Uterus (tissue), 4 donors: ENCODE measurements around the gene MAP6D1. TPM values are rescaled to one million over a fixed set of nuclear protein-coding genes. Genes with fewer than 3 reads are reported as not detected.

ENCODE experiments used
- DNase-seq, 2 donors: peaks; one replicate each; pipeline ENCODE4 v3.0.0-alpha.2; 2019 to 2020
- H3K27ac ChIP-seq, 2 donors: fragments of 200-600 bp; sonication (generic); 1 replicate in 1 of 2; 2 replicates in 1 of 2; pipeline ENCODE4 v1.5.1; 2016 to 2018
- H3K27me3 ChIP-seq, 2 donors: fragments of 200-600 bp; sonication (generic); one replicate each; pipeline ENCODE4 v1.5.1; 2018 to 2019; ENCODE audit warnings: control low read depth in 1 of 2
- H3K36me3 ChIP-seq, 2 donors: fragments of 200-600 bp; sonication (generic); one replicate each; pipeline ENCODE4 v1.5.1; 2019; ENCODE audit warnings: control low read depth in 1 of 2
- H3K4me1 ChIP-seq, 2 donors: fragments of 200-600 bp; sonication (generic); one replicate each; pipeline ENCODE4 v1.5.1; 2018 to 2019; ENCODE audit warnings: control low read depth in 1 of 2
- H3K4me3 ChIP-seq, 2 donors: fragments of 200-600 bp; sonication (generic); 1 replicate in 1 of 2; 2 replicates in 1 of 2; pipeline ENCODE4 v1.5.1; 2018 to 2019; ENCODE audit warnings: mild to moderate bottlenecking in 1 of 2
- H3K9me3 ChIP-seq, 2 donors: fragments of 200-600 bp; sonication (generic); one replicate each; pipeline ENCODE4 v1.5.1; 2019; ENCODE audit warnings: control low read depth in 1 of 2
- POLR2A ChIP-seq, 2 donors: fragments of 450-650 bp; IDR thresholded peaks; one replicate each; pipeline ENCODE4 v1.6.1; 2016; ENCODE audit warnings: antibody characterized with exemption in 2 of 2, mild to moderate bottlenecking in 1 of 2, moderate library complexity in 1 of 2
- intact Hi-C: fragments of 100-400 bp; cut with DNase I; formaldehyde crosslinking; loops from one replicate; pipeline ENCODE4 v1.15.1; 2023; ENCODE audit warnings: low total_unique reads
- total RNA-seq, 4 donors: library from RNA; depleted of rRNA in 3 of 4; stranded (reverse); fragments of >200 nt in 3 of 4; gene quantifications; one replicate each; pipeline versions ENCODE4 v1.1.0 to v1.2.4, GENCODE V29; 2014 to 2023
- TF ChIP-seq, protein P1 (sequence below), 4 experiments: fragments of 200-600 bp in 2 of 4; fragments of 450-650 bp in 2 of 4; sonication (generic) in 2 of 4; IDR thresholded peaks; one replicate each; pipeline ENCODE4 v1.5.1; 2016 to 2019; ENCODE audit warnings: antibody characterized with exemption in 4 of 4, mild to moderate bottlenecking in 2 of 4, moderate library complexity in 1 of 4
- donor health status: DM: yes; HTN: yes; CAD: no.

Gene MAP6D1
- total RNA-seq, 4 donors from 2014 or later = 1.0 to 1.9 TPM; not detected in 2

DNA sequence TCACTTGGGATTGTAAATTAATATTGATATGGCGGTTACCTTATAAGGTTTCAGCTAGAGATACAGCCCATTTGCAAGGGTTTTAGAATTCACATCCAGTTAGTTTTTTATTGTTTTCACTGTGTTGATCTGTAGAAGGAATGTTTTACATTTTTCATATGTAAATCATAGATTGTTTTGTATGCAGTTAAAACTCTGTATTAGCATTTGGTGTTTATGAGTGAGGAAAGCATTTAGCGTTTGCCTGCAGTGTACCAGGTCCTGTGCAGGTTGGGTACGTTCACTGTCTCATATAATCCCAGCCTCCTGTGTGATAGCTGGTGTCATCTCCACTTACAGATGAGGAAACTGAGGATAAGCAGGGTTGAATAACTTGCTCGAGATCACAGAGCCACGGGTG lies 23.8 kb downstream of the MAP6D1 start:
- no peaks in the 10 kb centered on the region for H3K36me3 ChIP-seq
- TF ChIP-seq, protein P1, sequence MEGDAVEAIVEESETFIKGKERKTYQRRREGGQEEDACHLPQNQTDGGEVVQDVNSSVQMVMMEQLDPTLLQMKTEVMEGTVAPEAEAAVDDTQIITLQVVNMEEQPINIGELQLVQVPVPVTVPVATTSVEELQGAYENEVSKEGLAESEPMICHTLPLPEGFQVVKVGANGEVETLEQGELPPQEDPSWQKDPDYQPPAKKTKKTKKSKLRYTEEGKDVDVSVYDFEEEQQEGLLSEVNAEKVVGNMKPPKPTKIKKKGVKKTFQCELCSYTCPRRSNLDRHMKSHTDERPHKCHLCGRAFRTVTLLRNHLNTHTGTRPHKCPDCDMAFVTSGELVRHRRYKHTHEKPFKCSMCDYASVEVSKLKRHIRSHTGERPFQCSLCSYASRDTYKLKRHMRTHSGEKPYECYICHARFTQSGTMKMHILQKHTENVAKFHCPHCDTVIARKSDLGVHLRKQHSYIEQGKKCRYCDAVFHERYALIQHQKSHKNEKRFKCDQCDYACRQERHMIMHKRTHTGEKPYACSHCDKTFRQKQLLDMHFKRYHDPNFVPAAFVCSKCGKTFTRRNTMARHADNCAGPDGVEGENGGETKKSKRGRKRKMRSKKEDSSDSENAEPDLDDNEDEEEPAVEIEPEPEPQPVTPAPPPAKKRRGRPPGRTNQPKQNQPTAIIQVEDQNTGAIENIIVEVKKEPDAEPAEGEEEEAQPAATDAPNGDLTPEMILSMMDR (IDR thresholded peaks at IDR 0.05) = no peak
- TF ChIP-seq POLR2A (IDR thresholded peaks at IDR 0.05) = no peak
- no peaks in the 10 kb centered on the region for H3K9me3 ChIP-seq
- no peak overlapping the region for H3K27ac ChIP-seq
- no peaks in the 10 kb centered on the region for H3K27me3 ChIP-seq
- H3K4me3 ChIP-seq = no peak overlapping the region
- no peaks in the 10 kb centered on the region for H3K4me1 ChIP-seq
- intact Hi-C loops = no loop called here
- DNase-seq = no peak

- Histone ChIP-seq H3K36me3 (no peaks in the 10 kb centered on the region), H3K4me3 (no peak overlapping the region), H3K9me3 (no peaks in the 10 kb centered on the region), H3K27ac (no peak overlapping the region), H3K27me3 (no peaks in the 10 kb centered on the region), H3K4me1 (no peaks in the 10 kb centered on the region)
- no peak for TF ChIP-seq POLR2A (IDR thresholded peaks at IDR 0.05)
- TF ChIP-seq, protein P1 (IDR thresholded peaks at IDR 0.05) = no peak
- no peak for DNase-seq
- intact Hi-C loops = no loop called here
These were observed 25.0 kb downstream of the MAP6D1 start for GRCh38 chr3:183800243-183800863.

- no peak overlapping the region for H3K4me3 ChIP-seq
- no peak overlapping the region for H3K27ac ChIP-seq
- H3K27me3 ChIP-seq = no peaks in the 10 kb centered on the region
- no peaks in the 10 kb centered on the region for H3K36me3 ChIP-seq
- TF ChIP-seq, protein P1 (IDR thresholded peaks at IDR 0.05) = no peak
- TF ChIP-seq POLR2A (IDR thresholded peaks at IDR 0.05) = no peak
- DNase-seq = no peak
- intact Hi-C loops = no loop called here
- no peaks in the 10 kb centered on the region for H3K9me3 ChIP-seq
- H3K4me1 ChIP-seq = no peaks in the 10 kb centered on the region
These were observed 25.9 kb downstream of the MAP6D1 start for GRCh38 chr3:183799461-183799860.

DNA sequence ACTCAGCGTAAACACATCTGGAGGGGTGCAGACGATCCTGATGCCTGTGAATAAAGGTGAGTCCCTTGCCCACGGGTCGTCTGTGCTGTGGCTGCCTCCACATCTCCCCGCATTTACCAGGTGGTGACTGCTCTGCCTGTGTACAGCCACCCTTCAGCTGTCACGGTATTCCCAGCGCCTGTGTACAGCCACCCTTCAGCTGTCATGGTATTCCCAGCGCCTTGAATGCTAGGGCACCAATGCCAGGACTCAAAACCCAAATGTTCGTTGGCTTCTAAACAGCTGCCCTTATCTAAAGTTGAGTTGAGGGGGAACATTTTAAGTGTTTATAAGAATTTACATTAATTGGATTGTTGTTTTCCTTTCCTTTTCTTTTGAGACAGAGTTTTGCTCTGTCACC lies 27.4 kb downstream of the MAP6D1 start:
- H3K27me3 ChIP-seq = no peaks in the 10 kb centered on the region

GRCh38 chr3:183796372-183796771 lies 29.0 kb downstream of the MAP6D1 start:
- H3K4me1 ChIP-seq = no peaks in the 10 kb centered on the region
- H3K36me3 ChIP-seq = no peaks in the 10 kb centered on the region
- H3K4me3 ChIP-seq = no peak overlapping the region
- TF ChIP-seq POLR2A (IDR thresholded peaks at IDR 0.05) = no peak
- TF ChIP-seq, protein P1 (IDR thresholded peaks at IDR 0.05) = no peak
- DNase-seq = no peak
- intact Hi-C loops = no loop called here
- no peak overlapping the region for H3K27ac ChIP-seq
- H3K9me3 ChIP-seq = no peaks in the 10 kb centered on the region
- no peaks in the 10 kb centered on the region for H3K27me3 ChIP-seq

More for the DNA sequence above, 27.4 kb downstream of the MAP6D1 start:
- Histone ChIP-seq H3K9me3 (no peaks in the 10 kb centered on the region), H3K27ac (no peak overlapping the region), H3K4me3 (no peak overlapping the region), H3K36me3 (no peaks in the 10 kb centered on the region), H3K4me1 (no peaks in the 10 kb centered on the region)
- DNase-seq = no peak
- TF ChIP-seq, protein P1 (IDR thresholded peaks at IDR 0.05) = no peak
- no peak for TF ChIP-seq POLR2A (IDR thresholded peaks at IDR 0.05)
- intact Hi-C loops = no loop called here
